Erythroblast (primary cell): Measurements from ENCODE around the gene GRID2IP.
A peak's percentile ranks its signal among the peaks of the same experiment; 100 is the strongest.

Experiments
- DNase-seq, 2 experiments: peaks; one replicate each; lab custom pipeline; 2025; lab: John Stamatoyannopoulos, UW
- GATA1 ChIP-seq: IDR thresholded peaks from 2 replicates; pipeline ENCODE4 v1.6.1; 2011; ENCODE audit warnings: low read depth, mild to moderate bottlenecking, control low read depth, low read length, moderate library complexity
- POLR2A ChIP-seq: IDR thresholded peaks from 2 replicates; pipeline ENCODE4 v1.6.1; 2011; ENCODE audit warnings: mild to moderate bottlenecking, low read length

GRID2IP gene

GRCh38 chr7:6497637-6497905 lies 53.7 kb downstream of the GRID2IP start:
- no peak for DNase-seq

DNA sequence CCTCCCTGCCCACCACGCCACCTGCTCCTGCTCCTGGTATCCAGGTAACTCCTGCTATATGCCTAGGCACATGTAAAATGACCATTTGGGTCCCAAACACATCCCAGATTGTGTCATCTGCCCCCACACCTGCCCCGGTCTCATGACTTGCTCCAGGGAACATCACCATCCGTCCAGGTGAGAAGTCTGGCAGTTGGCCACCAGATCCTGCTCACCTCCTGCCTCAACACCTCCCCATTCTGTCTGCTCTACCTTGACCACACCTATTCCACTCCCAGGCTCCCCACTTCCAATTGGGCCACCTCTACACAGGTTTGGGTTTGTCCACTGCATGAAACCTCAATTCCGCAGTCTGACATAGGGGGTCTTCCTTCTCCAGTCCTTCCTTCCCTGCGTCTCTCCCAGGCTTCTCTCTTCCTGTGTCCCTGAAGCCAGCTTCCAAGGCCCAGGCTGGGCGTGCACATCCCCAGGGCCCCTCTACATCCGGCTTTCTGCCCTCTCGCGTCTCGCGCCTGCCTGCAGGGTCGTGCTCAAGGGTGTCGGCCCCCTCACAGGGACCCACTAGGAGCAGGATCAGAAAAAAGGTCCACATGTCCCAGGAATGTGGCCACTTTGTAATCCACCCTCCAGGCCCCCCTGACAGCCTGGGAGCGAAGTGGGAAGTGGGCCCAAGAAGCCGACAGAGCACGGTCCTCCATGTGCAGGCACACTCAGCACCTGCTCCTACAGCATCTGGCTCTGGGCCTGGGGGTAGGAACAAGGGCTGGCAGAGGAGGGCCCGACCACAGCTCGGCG lies 54.2 kb downstream of the GRID2IP start:
- TF ChIP-seq GATA1 = no peak
- TF ChIP-seq POLR2A = no peak
- no peak for DNase-seq

More at GRCh38 chr7:6497637-6497905, 53.7 kb downstream of the GRID2IP start:
- TF ChIP-seq POLR2A (no peak), GATA1 (no peak)

DNA sequence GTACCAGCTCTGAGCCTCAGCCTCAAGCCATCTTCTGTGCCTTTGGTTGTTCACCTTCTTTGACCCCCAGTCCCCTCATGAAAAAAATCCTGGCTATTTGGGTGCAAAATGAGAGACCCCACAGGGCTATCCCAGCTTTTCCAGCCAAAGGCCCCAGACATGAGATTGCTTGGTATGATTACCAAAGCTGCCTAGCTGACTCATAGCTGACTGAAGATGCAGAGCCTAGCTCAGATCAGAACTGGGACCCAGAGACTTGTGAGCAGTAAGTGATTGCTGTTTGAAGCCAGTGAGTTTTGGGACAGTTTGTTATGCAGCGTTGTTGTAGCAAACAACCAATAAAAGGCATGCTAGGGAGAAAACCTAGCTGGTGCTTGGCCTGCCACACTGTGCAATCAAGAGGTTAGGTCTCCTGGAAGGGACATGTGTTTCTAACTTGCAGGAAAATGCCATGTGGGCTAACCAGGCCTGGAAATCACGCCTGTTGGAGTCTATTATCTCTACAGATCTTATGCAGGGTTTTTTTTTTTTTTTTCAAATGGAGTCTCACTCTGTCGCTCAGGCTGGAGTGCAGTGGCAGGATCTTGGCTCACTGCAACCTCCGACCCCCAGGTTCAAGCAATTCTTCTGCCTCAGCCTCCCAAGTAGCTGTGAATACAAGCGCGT lies 55.5 kb downstream of the GRID2IP start:
- no peak for TF ChIP-seq GATA1
- TF ChIP-seq POLR2A = no peak
- no peak for DNase-seq

- no peak for DNase-seq
- TF ChIP-seq POLR2A (no peak), GATA1 (no peak)
Observed at GRCh38 chr7:6494365-6494764, 56.9 kb downstream of the GRID2IP start.

GRCh38 chr7:6491194-6491593 lies 60.1 kb downstream of the GRID2IP start:
- no peak for DNase-seq
- no peak for TF ChIP-seq GATA1
- no peak for TF ChIP-seq POLR2A

DNA sequence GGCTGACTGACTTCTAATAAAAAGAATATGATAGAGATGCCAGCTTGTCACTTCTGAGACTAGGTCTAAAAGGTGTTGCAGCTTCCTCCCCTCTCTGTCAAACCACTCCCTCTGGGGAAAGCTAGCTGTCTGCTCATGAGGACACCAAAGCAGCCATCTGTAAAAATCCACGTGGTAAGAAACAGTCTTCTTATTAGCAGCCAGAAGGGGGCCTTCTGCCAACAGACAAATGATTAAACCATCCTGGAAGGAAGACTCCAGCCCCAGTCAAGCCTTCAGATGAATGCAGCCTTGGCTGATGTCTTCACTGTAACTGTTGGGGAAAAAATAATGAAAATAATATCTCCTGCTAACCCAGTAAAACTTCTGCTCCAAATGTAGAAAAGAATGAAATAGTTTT lies 61.6 kb downstream of the GRID2IP start:
- DNase-seq = peak in 1 of 2 experiments; percentile 36
- no peak for TF ChIP-seq POLR2A
- no peak for TF ChIP-seq GATA1

DNA sequence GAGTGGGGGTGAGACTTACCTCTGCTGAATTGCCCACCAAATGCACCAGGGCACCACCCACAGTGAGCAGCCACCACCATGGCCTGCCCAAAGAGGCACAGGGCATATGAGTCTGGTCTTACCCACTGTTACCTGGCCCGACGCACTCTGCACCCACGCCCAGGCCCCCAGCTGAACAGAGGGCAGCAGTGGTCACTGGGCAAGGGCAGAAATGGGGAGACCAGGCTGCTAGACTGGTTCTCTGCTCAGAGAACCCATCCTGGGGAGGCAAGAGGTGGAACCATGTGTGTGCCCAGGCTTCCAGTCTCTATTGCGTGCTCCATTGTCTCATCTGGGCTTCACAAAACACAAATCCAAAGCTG lies 64.1 kb downstream of the GRID2IP start:
- TF ChIP-seq GATA1 (no peak), POLR2A (no peak)
- no peak for DNase-seq

- no peak for TF ChIP-seq GATA1
- DNase-seq = no peak
Observed at GRCh38 chr7:6486438-6487183, 64.7 kb downstream of the GRID2IP start.

DNA sequence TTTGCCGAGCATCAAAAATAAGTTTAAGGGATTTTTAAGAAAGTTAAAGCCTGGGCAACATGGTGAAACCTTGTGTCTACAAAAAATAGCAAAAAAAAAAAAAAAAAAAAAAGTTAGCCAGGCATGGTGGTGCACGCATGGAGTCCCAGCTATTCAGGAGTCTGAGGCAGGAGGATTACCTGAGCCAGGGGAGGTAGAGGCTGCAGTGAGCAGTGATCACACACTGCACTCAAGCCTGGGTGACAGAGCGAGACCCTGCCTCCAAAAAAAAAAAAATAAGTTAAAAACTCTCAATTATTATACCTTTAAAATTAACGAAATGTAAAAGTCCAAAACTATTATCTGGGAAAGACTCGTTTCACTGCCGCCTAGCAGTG lies 68.5 kb downstream of the GRID2IP start:
- TF ChIP-seq GATA1 = no peak
- no peak for TF ChIP-seq POLR2A
- no peak for DNase-seq

DNA sequence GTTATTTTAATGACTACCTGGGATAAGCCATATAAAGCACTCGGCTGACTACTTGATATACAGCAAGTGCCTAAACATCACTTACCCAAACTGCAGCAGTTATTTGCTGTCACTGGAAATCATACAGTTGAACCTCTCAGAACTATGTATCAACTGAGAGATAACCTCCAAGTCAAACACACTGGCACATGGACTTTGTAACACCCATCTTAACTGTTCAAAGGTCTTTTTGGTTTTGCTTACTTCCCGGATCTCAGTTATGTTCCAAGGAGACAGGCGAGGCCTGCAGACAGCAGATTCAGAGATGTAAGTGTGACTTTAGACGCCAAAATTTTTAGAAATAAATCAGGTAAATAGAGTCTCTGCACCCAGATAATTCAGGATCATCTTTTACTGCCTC lies 69.0 kb downstream of the GRID2IP start:
- no peak for TF ChIP-seq GATA1
- no peak for TF ChIP-seq POLR2A
- DNase-seq = no peak

DNA sequence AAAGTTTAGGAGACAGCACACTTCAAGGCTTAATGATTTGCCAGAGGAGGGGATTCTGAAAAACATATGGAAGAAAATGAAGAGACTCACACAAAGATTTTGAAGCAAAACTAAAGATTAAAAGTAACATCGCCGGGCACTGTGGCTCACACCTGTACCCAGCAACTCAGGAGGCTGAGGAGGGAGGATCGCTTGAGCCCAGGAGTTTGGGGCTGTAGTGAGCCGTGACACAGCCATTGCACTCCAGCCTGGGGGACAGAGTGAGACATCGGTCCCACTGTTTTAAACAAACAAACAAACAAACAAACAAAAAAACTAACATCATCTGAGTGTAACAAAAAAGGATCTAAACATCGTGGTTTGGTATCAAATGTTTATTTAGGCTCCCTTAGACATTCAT lies 69.8 kb downstream of the GRID2IP start:
- TF ChIP-seq GATA1 (no peak), POLR2A (no peak)
- DNase-seq = no peak

DNA sequence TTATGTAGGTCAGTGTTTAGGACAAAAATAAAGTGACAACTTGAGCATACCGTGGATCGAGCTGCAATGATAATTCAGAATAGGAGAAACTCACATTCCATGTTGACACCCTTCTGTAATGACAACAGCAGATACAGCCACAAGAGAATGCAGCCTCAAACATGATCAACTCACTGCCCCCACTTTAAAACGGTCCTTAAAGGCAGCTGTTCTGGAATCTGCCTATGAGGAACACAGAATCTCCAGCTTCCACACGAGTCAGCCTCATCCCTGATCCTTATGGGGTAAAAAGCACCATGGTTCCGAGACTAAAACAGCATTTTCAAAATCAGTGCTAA lies 71.0 kb downstream of the GRID2IP start:
- no peak for TF ChIP-seq GATA1
- TF ChIP-seq POLR2A = no peak
- DNase-seq = no peak

DNA sequence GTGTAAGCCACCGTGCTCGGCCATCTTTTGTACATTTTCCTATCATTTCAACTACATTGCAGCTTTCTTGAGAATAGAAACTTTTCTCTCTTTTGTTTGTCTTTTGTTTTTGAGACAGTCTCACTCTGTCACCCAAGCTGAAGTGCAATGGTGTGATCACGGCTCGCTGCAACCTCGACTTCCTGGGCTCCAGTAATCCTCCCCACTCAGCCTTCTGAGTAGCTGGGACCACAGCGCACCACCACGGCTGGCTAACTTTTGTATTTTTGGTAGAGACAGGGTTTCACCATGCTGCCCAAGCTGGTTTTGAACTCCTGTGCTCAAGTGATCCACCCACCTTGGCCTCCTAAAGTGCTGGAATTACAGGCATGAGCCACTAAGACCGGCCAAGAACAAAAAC lies 72.2 kb downstream of the GRID2IP start:
- TF ChIP-seq GATA1 (no peak), POLR2A (no peak)
- no peak for DNase-seq

DNA sequence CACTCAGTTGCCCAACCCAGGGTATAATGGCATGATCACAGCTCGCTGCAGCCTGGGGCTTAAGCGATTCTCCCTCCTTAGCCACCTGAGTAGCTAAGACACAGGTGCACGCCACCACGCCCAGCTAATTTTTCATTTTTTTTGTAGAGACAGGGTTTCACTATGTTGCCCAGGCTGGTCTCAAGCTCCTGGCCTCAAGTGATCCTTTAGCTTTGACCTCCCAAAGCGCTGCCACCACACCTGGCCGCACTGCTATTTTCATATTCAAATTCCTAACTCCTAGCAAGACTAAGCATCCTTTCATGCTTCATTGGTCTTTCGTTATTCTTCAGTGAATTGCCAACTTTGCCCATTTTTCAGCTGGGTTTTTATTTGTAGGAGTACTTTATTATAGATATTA lies 73.1 kb downstream of the GRID2IP start:
- DNase-seq = no peak
- no peak for TF ChIP-seq GATA1
- TF ChIP-seq POLR2A = no peak

GRCh38 chr7:6477318-6477660 lies 74.0 kb downstream of the GRID2IP start:
- no peak for DNase-seq
- TF ChIP-seq POLR2A (no peak), GATA1 (no peak)
